DMS114 treated with DMSO at 0.1 percent for 48 hours (cell line): ENCODE data around the gene ANKRD12.

Experiments
- DNase-seq: peaks from one replicate; lab custom pipeline; 2025; ENCODE audit not compliant: unreplicated experiment; lab: John Stamatoyannopoulos, UW

ANKRD12 gene

GRCh38 chr18:9106094-9106493 lies 30.5 kb upstream of the ANKRD12 start:
- no peak for DNase-seq

- DNase-seq, result no peak
Observed at GRCh38 chr18:9106800-9107584, 29.6 kb upstream of the ANKRD12 start.

- no peak for DNase-seq
Observed at GRCh38 chr18:9108911-9109310, 27.7 kb upstream of the ANKRD12 start.

- DNase-seq, result no peak
Observed at GRCh38 chr18:9109523-9109922, 27.1 kb upstream of the ANKRD12 start.

GRCh38 chr18:9113468-9114149 lies 23.0 kb upstream of the ANKRD12 start:
- DNase-seq, result no peak

GRCh38 chr18:9115984-9116383 lies 20.6 kb upstream of the ANKRD12 start:
- no peak for DNase-seq

- DNase-seq, result no peak
Observed at GRCh38 chr18:9117980-9118841, 18.4 kb upstream of the ANKRD12 start.

GRCh38 chr18:9120796-9121195 lies 15.8 kb upstream of the ANKRD12 start:
- no peak for DNase-seq

- DNase-seq, result no peak
Observed at GRCh38 chr18:9123520-9123919, 13.1 kb upstream of the ANKRD12 start.

- no peak for DNase-seq
Observed at GRCh38 chr18:9124824-9125223, 11.8 kb upstream of the ANKRD12 start.

- no peak for DNase-seq
Observed at GRCh38 chr18:9126337-9126736, 10.2 kb upstream of the ANKRD12 start.

- no peak for DNase-seq
Observed at GRCh38 chr18:9130195-9130594, 6.4 kb upstream of the ANKRD12 start.

GRCh38 chr18:9130806-9131205 lies 5.8 kb upstream of the ANKRD12 start:
- DNase-seq, result no peak

- no peak for DNase-seq
Observed at GRCh38 chr18:9132628-9133027, 4.0 kb upstream of the ANKRD12 start.

GRCh38 chr18:9133225-9133624 lies 3.4 kb upstream of the ANKRD12 start:
- DNase-seq, result no peak

- DNase-seq, result peak; percentile 12
Observed at GRCh38 chr18:9135081-9135911, 1.3 kb upstream of the ANKRD12 start.

GRCh38 chr18:9135912-9136314 lies 668 bp upstream of the ANKRD12 start:
- DNase-seq, result peak; percentile 13

- DNase-seq, result peak; percentile 43
Observed at GRCh38 chr18:9137168-9138066, 836 bp downstream of the ANKRD12 start.

GRCh38 chr18:9139400-9140039 lies 2.9 kb downstream of the ANKRD12 start:
- DNase-seq, result no peak
